HG02840 (cell line): ENCODE measurements around the gene CRABP2.

Source experiments
- ATAC-seq: cut with Tn5 transposase; IDR thresholded peaks from one replicate; pipeline ENCODE4 v1.9.1; 2021; ENCODE audit warnings: mild to moderate bottlenecking, moderate library complexity, moderate number of reproducible peaks; ENCODE audit not compliant: unreplicated experiment, low FRiP score

The CRABP2 gene

GRCh38 chr1:156705321-156705917 lies at the start of gene CRABP2:
Gene CRABP2, minus strand, starts transcription at chr1:156705583. Its CDS starts 137 bp downstream, at chr1:156705446.
- ATAC-seq = no peak

GRCh38 chr1:156754219-156754618 lies 48.8 kb upstream of the CRABP2 start:
- ATAC-seq = no peak

- no peak for ATAC-seq
Observed at GRCh38 chr1:156752843-156753482, 47.6 kb upstream of the CRABP2 start.

GRCh38 chr1:156751757-156752481 lies 46.5 kb upstream of the CRABP2 start:
- ATAC-seq = no peak

DNA sequence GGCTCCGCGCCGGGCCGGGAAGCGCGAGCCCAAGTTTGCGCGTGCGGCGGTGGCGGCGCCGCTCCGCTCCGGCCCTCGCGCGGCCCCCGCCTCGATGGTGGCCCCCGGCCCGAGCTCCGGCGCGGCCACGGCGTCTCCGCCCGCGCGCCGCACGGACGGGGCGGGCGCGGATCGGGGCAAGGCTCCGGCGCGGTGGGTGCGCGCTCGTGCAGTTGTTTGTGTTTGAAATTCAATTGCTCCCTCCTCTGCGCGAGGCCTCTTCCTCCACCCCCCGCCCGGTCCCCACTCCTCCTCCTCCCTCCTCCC lies 46.0 kb upstream of the CRABP2 start, which contains the start of gene HDGF:
TSS of gene HDGF (minus strand) at position 225 of the 306 bp plus-strand sequence. CDS start 246 bp downstream, outside the sequence.
- ATAC-seq = no peak

DNA sequence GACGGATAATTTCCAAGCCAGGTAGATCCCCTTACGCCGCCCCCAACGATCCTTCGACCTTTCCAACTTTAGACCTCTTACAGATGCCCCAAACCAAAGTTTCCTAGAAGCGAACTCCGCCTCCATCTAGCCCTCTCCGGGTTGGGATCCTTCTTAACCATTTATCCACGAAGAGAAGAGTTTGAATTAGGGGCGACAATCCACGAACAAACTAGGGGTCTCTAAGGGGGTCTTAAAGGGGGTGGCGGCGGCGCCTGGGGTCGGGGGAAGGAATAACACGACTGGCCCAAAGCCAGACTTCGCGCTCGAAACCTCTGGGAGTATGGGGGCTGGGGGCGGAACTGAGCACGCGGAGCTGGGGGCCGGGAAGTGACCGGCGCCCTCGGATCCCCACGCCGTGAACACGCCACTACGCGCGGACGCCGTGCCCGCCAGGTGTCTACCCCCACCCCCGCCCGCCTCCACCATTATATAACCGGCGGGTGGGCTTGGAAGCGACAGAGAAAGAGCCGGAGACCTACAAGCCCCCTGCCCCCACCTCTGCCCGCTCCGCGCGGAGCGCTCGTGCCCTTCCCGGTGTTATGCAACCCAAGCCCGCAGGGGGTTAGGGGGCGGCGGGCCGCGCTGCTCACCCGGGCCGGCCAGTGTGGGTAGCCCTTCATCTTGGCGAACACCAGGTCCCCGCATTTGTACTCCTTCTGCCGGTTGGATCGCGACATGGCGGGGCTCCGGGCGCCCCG lies 45.5 kb upstream of the CRABP2 start:
- no peak for ATAC-seq

DNA sequence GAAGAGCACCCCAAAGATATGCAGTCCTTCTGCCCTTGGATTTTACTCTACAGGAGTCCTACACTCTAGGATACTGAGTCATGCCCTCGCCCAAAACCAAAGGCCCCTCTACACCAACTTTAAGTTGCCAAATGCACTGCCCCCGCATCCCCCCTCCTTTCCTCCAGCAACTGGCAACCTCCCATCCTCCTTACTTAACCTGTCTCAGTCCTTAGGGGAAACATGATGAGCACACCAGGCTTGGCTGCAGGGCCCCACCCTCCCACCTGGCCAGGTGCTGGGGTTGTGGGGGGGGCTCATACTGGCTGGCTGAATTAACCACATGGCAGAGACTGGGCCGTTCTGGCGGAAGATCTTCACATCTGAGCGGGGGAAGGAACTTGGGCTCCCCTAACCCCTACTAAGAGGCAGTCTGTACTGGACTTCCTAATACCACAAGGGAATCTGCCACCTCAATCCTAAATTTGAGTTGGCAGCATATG lies 44.8 kb upstream of the CRABP2 start:
- no peak for ATAC-seq

- no peak for ATAC-seq
Observed at GRCh38 chr1:156749419-156750118, 44.2 kb upstream of the CRABP2 start.

DNA sequence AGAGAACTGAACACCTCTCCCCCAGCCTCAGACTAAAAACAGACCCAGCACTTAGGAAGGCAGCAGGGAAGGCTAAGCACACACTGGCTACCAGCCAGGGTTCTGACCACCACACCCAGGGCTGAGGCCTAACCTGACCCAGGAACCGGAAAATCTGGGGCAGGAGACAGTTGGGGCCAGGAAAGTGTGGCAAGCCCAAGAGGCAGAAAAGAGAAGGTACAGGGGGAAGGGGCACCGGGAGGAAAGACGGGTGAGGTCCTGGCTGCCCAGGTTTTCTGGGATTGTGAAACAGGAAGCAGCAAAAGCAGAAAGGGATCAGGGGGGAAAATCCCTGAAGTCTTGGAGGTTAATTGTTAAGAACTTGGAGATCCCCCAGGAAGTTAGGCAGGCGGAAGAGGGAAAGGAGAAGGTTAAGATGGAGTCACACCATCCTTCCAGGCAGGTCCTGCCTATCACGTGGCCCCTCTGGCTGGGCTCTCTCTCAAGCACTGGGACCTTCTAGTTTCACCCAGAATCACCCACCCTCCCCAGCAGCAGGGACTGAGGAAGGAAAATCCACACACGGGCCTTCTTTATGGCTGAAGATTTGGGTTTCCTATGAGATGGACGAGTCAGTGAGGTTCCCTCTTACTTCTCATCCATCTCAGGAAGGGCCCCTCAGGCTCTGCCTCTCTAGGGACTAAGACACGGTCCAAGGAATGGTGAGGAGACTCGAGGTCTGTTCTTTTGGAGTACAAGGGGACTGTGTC lies 43.5 kb upstream of the CRABP2 start:
- ATAC-seq = no peak

- ATAC-seq = no peak
Observed at GRCh38 chr1:156747742-156748669, 42.6 kb upstream of the CRABP2 start.

GRCh38 chr1:156746728-156747631 lies 41.6 kb upstream of the CRABP2 start:
- ATAC-seq = no peak

GRCh38 chr1:156746406-156746727 lies 41.0 kb upstream of the CRABP2 start:
- ATAC-seq = no peak

GRCh38 chr1:156745881-156746280 lies 40.5 kb upstream of the CRABP2 start:
- no peak for ATAC-seq

GRCh38 chr1:156744786-156745419 lies 39.5 kb upstream of the CRABP2 start:
- ATAC-seq = no peak

GRCh38 chr1:156744344-156744743 lies 39.0 kb upstream of the CRABP2 start:
- ATAC-seq = no peak

DNA sequence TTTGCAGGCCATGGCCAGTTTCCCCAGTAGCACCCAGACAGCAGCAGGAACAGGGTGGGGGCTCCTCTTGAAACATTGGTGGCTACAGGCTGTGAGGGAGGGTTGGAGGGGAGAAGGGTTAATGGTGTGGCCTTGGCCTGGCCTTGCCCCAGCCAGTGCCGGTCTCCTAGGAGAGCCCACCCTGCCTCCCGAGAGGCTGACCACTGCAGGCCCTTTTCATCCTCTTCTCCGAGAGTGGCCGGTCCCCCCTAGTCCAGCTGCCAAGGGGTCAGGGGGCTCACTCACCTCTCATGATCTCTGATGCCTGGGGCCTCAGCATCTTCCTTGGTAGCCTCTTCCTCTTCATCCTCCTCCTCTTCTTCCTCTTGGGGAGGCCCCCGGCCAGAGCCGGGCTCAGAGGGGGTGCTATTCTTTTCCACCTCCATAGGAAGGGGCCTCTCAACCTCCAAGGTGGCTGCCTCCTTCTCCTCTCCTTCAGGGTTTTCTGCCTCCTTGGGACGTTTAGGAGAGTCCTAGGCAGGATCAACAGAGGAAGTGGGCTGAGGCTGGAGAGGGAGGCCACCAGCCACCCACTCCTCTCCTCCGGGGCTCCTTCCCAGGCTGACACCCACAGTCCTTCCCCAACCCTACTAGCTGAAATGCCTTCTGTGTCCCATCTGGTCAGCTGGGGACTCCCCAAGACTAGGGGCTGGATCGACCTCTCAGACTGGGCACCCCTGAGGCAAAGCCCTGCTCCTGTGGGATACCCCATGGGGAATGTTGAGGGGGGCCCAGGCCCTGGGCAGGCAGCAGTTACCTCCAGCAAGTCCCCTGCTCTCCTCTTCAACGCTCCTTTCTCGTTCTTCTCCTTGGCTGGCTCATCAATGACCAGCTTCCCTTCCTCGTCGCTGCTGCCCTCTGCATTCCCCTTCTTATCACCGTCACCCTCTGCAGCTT lies 38.3 kb upstream of the CRABP2 start:
- ATAC-seq = no peak
